GM11168 (cell line): ENCODE measurements around the gene ARFGAP2.

Experiments
- in situ Hi-C: fragments of 300-500 bp; cut with MboI; formaldehyde crosslinking; loops from one replicate; pipeline ENCODE4 v1.12.0; 2022; ENCODE audit warnings: low sequenced_read_pairs; ENCODE audit not compliant: unreplicated experiment

Gene ARFGAP2

DNA sequence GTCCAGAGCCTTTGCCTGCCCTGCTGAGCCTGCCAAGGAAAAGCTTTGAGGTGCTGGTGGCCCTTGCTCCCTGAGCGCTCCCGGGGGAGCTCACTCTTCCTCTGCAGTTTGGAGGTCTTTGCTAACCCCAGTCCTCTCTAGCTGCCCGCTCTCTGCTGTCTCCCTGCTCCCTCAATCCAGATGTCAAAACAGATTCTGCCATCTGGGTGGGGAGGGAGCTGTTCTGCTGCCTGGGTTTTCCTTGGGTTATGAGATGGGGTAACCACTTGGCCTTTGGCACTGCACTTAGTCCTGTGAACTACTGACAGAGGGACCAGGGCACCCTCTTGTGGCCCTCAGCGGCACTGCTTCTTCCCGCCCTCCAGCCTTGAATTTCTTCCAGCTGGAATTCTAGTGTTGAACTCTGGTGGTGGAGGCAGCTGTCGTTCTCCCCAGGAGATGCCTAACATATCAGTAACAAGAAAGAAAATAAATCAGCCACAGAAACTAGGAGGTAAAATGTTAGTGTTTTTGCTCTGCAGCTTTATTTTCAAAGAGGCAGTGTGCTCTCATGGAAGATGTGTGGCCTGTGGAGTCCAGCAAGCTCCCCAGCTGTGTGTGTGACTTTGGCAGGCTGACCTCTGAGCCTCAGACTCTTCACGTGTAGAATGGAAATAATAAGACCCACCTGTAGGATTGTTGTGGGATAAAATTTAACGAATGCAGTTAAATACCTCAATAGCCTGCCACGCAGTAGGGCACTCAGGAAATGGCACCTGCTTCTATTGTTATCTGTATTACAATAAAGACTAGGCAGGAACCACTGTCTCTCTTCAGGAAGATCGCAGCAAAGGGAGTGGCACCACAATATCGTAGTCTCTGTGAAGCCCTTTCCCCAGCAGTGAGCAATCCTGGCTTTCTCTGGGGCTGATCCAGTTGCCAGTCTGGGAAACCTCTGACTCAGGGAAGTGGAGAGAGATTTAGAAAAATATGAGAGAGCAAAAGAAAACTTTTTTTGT lies 23.4 kb downstream of the ARFGAP2 start:
- in situ Hi-C loops, result loop anchor here (5.0 kb wide), 1 partner anchor 266 kb away; no protein-coding TSS in a partner anchor

DNA sequence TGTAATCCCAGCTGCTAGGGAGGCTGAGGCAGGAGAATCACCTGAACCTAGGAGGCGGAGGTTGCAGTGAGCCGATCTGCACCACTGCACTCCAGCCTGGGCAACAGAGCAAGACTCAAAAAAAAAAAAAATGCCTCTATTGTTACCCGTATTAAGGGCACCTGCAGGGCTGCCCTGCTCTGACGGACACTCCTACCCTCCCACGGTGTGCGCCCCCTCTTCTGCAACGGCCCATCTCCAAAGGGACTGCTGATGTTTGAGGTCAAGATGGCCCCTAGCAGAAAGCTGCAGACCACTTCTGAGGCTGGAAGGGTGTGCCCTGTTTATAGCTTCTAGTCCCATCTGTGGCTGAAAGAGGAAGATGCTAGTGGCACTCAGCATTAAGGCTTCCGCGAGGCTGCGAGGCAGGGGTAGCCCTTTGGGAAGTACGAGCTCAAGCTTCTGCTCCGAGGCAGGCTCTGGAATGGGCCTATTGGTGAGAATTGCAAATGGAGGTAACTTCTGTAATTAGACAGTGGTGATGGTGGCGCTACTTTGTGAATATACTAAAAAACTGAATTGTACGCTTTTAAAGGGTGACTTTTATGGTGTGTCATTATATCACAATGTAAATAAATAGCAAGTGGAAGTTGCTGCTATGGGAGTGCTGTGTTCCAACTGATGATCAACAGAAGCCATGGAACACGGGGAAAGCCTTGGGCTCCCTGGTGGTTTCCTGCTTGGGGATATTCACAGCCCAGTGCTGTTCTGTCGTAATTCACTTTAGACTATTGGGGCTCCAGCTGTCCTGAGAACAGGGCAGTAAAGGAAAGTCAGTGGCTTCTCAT lies 24.3 kb downstream of the ARFGAP2 start:
- in situ Hi-C loops, result loop anchor here (5.0 kb wide), 1 partner anchor 265 kb away; no protein-coding TSS in a partner anchor

- in situ Hi-C loops, result loop anchor here (5.0 kb wide), 1 partner anchor 262 kb away; no protein-coding TSS in a partner anchor
Measured at GRCh38 chr11:47149782-47150181, 26.9 kb downstream of the ARFGAP2 start.

DNA sequence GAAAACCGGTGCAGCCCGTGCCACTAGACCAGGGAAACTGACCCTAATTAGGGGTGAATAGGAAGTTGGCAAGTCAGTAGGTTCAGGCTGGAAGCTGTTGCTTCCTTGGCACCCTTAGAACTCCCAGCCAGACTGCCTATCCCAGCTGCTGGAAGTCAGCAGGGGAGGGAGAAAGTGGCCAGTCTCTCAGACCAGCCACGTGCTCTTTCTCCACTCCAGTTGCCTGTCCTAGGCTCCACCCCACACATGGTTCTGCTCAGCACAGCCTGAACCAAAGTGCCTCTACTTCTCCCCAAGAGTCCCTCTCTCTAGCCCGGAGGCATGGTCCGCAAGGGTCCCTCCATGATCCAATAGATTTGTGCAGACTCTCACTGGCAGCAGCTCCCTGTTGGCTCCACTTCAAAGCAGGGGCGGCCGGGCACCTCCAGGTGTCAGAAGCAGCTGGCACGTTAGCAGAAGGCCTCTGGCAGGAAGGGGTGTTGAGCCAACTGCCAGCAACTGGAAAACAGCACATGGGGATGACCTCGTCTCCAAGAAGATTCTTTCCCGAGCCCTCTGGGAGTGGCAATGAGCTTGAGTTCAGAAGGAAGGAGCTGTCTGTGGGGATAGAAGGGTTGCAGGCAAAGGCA lies 27.7 kb downstream of the ARFGAP2 start:
- in situ Hi-C loops, result no loop called here

DNA sequence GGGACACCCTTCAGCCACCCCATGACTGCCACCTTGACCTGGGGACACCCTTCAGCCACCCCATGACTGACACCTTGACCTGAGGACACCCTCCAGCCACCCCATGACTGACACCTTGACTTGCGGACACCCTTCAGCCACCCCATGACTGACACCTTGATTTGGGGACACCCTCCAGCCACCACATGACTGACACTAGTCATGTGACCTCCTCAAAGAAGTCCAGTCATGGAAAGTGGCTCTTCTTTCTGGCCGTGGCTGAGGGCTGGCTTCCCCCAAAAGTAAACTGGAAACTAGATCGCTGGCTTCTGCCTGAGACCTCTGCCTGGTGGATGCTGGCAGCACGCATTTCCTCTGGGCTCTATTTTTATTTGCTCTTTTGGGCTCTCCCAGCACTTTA lies 28.4 kb downstream of the ARFGAP2 start:
- in situ Hi-C loops, result no loop called here

DNA sequence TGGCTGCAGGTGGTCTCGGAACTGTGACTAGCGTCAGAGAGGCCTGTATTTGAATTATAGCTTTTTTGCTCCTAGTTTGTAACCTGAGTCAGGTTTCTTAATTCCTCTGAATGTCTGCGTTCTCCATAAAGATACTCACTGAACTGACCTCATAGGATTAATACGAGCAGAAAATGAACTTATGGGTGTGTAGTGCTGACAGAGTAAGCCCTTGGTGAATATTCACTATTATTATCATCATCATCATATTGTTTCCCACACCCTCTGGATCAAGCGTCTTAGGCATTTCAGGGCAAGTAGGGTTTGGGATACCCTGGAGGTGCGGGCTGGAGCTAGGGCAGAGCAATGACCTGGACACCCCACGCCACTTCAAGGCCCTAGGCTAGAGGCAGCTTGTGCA lies 29.0 kb downstream of the ARFGAP2 start:
- in situ Hi-C loops, result no loop called here

GRCh38 chr11:47147250-47147649 lies 29.4 kb downstream of the ARFGAP2 start:
- in situ Hi-C loops, result no loop called here

DNA sequence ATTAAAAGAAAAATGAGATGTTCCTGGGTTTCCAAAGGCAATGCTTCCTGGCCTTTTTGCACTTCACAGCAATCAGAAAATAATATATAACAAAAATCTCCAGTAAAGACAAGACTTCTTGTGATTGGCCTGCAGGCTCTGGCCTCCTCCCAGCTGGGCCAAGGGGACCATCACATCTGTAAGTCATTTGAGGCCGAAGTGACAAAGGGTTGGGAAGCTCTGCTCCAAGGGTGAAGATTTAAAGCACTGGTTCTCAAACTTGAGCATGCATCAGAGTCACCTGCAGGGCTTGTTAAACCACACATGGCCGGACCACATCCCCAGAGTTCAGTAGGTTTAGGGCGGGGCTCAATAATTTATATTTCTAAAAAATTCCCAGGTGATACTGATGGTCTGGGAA lies 32.1 kb downstream of the ARFGAP2 start:
- in situ Hi-C loops, result no loop called here

DNA sequence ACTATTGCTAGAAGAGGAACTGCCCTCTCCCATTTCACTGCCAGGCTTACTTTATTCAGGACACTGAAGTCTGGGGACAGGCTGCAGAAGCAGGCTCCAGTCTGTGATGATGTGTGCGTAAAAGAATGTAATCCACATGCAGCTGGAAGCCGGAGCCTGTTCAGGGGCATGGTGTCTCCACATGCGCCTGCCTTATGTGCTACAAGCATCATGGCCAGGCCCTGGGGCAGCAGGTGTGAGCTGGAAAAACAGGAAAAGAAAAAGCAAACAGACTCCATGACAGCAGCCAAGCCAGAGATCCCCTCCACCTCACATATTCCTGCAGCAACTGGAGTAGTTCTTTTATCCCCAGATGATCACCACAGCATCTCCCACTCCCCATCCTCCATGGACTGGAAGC lies 33.4 kb downstream of the ARFGAP2 start:
- in situ Hi-C loops, result no loop called here

- in situ Hi-C loops, result no loop called here
Measured at GRCh38 chr11:47139878-47140277, 36.8 kb downstream of the ARFGAP2 start.

DNA sequence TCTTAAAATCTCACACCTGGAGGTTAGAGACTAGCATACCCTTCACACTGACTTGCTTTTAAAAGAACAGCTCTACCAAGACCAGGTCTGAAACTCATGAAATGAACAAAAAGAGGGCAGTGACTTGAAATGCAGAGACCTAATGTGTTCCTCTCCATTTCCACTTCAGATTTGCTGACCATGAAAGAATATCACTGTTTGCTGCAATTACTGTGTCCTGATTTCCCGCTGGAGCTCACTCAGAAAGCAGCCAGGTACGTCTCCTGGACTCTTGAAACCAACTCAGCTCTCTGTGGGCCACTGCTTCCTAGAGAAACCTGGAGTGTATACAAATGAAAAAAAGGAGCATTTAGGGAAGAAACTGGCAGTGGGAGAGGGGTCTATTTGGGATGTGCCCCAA lies 39.2 kb downstream of the ARFGAP2 start:
- in situ Hi-C loops, result no loop called here

DNA sequence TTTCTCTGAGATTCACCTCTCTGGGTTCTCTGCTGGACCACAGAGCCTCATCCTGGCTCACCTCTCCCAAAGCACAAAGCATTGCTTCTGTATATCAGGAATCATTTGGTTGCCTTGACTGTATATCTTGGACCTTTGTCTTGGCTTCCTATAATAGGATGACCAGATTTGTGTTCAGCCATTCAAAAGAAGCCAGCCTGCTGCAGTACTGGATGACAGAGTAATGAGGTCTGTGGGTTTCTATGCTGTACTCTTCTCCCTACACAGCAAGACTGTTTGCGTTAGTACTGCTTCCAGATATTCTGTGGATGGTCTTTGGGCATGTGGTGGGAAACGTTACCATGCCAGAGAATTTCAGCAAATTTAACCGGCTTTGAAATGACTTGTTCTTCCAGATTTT lies 39.8 kb downstream of the ARFGAP2 start:
- in situ Hi-C loops, result no loop called here

DNA sequence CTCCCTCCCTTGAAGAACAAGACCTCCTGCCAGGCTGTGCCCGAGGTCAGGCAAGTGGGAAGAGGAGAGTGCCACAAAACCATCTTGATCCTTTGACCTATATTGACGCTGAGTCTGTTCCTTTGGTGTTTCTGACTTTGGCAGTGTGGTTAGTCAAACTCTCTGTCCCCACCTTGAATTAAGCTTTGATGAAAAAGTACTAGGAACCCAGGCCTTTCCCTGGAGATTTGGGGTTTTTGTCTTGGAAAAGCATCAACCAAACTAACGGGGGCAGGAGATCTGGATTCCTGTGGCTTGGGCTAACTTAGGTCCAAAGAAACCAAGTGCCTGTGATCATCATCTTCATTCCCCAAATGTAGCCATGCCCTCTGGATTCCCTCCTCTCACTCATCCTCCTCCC lies 40.4 kb downstream of the ARFGAP2 start:
- in situ Hi-C loops, result no loop called here

DNA sequence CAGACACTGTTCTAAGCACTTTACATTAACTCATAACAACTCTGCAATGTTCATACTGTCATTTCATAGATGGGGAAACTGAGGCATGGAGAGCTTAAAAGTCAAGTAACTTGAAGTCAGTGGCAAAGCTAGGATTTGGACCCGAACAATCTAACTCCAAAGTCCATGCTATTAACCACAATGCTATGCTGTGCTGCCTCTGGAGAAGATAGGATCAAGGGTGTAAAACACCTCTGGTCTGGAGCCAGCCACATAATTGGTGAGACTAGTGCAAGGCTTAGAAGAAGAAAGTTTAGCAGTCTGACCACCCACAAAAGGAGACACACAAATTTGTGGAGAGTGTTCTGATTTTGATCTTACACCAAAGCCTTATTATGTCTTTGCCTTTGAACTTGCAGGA lies 43.7 kb downstream of the ARFGAP2 start:
- in situ Hi-C loops, result no loop called here

DNA sequence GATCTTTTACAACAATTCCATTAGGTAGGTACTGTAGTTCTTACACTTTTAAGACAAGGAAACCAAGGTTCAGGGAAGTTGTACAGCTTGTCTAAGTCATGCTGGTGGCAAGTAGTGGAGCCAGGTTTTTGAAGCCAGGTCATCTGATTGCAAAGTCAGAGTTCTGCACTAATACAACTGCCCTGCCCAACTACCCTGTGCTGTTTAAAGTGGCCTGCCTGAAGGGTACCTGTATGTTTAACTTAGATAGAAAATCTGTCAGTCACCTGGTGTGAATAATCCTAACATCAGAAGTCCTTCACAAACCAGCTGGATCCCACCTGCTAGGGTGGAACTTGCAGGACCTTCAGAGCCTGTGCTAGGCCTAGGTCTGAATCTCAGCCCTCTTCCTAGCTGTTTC lies 44.2 kb downstream of the ARFGAP2 start:
- in situ Hi-C loops, result no loop called here

DNA sequence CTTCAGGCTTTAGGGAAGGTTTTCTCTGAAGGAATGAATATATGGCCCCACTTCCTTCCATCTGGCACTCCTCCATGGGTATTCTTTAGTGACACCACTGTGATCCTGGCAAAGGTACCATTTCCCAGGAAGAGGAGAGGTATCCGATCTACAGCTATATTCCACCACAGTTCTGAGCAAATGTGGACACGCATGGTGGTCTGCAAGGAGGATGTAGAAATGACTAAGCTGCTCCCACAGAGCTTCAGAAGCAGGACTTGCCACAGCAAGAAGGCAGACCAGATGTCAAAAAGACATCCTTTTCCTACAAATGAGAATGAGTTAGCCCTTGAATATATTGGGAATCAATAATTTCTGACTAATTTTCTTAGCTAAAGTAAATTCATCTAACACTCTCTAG lies 45.5 kb downstream of the ARFGAP2 start:
- in situ Hi-C loops, result no loop called here

- in situ Hi-C loops, result no loop called here
Measured at GRCh38 chr11:47130543-47130942, 46.1 kb downstream of the ARFGAP2 start.

GRCh38 chr11:47127213-47127612 lies 49.5 kb downstream of the ARFGAP2 start:
- in situ Hi-C loops, result no loop called here

- in situ Hi-C loops, result no loop called here
Measured at GRCh38 chr11:47125083-47125482, 51.6 kb downstream of the ARFGAP2 start.

- in situ Hi-C loops, result no loop called here
Measured at GRCh38 chr11:47124675-47125074, 52.0 kb downstream of the ARFGAP2 start.

- in situ Hi-C loops, result no loop called here
Measured at GRCh38 chr11:47123094-47123493, 53.6 kb downstream of the ARFGAP2 start.
